ENCODE results near the gene PTPA.
"Not testable (repeated sequence)": the region's sequence is repeated elsewhere in the genome, so short reads cannot be mapped to it uniquely, and the experiment has no call there.

PTPA gene

DNA sequence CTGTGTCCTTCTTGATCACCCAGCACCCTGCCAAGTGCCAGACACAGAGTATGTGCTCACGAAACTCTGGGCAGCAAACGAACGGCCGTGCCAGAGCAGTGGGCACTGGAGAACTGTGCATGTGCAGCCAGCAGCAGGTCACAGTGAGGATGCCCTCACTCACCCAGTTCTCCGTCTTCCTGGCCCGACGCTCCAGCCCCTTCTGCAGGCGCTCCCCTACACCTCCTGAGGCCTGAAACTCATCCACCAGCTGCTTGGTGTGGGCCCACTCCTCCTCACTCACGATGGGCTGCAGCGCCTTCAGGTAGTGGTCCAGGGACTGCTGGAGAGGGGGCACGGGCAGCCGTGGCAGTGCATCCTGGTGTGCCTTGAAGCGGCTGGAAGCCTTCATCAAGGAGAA, 3.6 kb upstream of the PTPA start:
- DNase-seq (ENCODE audit: low read depth, low spot score), result no peak
- no peak overlapping the region for H3K4me3 ChIP-seq (ENCODE audit: low read length)

GRCh38 chr9:129108083-129108804, 3.0 kb upstream of the PTPA start:
- no peak overlapping the region for H3K4me3 ChIP-seq (ENCODE audit: low read length)
- DNase-seq (ENCODE audit: low read depth, low spot score), result no peak

DNA sequence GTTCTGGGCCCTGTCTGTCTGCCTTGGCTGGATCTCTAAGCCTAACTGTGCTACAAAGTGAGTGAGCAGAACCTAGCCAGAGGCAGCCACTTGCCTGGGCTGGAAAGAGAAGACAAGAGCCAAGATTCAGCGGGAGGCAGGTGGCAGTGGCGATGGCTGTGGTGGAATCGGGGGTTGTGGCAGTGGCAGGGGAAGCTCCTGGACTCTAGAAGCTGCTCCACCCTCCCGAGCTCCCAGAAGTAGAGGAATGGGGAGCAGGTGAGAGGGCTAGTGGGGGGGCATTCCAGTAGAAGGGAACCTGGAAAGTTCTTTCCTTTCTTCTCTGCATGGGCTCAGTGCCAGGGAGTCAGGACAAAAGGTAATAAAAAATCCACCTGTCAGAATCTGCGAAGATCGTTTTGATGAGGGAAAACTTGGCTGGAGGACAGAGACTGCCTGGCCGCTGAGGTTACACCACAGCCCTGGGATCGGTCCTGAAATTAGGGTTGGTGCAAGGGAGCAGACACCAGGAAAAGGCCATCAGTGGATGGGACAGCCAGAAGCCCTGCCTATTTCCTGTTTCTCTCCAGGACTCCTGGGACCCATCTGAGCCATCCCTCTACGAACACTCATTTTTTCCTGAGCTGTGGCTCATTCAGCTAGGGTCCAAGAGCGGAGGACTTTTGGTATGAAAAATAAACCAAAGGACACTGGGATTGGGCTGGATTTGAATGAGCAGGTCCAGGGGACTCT, 2.2 kb upstream of the PTPA start:
- H3K4me3 ChIP-seq (ENCODE audit: low read length), result no peak overlapping the region
- no peak for DNase-seq (ENCODE audit: low read depth, low spot score)

DNA sequence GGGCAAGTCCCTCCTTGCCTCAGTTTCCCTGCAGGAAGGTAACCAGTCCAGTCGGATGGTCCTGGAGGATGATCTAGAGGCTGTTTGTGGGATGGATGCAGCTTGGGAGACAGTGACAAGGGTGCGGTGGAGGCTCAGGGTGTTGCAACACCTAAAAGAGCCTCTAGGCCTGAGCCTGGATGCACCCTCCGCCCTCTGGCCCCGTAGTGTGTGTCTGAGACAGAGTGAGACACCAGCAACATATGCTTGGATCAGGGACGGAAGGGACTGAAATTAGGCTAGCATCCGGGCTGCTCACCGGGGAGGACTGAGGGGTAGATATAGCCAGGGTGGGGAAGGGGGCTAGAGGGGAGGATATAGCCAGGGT, 1.7 kb upstream of the PTPA start:
- DNase-seq (ENCODE audit: low read depth, low spot score), result peak; percentile 15
- no peak overlapping the region for H3K4me3 ChIP-seq (ENCODE audit: low read length)

DNA sequence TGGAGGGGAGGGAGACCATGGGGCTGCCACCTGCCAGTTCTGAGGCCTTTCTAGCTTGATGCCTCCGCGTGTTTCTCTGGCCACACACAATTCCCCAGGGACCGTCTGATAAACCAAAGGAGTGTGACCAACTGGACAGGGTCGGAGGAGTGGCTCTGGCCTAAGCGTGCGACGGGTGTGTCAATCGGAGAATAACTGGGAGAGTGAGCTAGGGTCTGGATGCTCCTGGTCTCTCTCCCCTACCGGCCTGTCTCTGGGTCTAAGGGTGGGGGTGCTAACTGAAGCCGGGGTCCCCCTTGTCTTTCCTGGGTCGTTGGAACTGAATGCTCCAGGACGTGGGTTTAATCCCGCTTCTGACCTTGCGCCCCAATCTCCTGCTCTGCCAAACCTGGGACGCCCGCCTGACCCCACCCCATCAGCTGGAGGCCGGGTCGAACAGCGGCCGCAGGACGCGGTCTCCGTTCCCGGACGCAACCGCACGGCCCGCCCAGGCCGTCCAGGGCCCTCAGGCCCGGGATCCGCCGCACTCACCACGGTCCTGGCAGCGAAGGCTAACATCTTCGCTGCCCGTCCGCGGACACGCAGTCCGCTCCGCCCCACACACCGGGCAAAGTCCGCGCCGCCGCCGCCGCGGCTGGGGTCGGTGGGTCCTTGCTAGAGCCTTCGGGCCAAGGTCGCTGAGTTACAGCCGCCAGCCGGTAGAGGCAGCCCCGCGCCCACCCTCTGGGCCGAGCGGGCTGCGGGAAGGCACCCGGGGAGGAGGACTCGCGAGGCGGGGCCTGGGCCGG, 1.1 kb upstream of the PTPA start:
- H3K4me3 ChIP-seq (ENCODE audit: low read length), result peak overlapping the region; percentile 46
- no peak for DNase-seq (ENCODE audit: low read depth, low spot score)

DNA sequence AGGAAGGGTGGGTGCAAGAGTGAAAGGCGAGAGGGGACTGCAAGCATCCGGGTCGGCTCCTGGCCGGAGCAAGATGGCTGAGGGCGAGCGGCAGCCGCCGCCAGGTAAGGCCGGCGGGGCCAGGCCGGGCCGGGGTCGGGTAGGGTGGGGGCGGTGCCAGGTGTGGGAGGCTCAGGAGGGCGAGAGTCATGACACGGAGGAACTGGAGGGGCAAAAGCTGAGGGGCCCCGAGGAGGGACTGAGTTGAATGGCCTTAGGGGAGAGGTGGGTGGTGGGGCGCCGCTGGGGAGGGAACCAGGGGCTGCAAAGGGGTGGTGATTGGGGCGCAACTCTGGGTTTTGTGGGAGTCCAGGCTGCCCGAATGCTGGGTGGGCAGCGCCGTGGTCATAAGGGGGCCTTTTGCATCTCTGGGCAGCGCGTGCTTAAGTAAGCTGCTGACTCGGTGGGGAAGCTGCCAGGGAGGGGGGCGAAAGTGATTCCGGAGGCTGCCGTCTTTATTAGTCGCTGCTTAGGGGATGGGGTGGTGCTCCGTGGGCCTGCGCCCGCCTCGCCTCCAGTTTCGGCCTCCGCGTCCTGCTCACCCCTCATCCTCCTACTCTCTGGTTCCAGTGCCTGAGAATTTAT, 425 bp downstream of the PTPA start:
- H3K4me3 ChIP-seq (ENCODE audit: low read length), result peak overlapping the region; percentile 85
- DNase-seq (ENCODE audit: low read depth, low spot score), result peak; percentile 19

DNA sequence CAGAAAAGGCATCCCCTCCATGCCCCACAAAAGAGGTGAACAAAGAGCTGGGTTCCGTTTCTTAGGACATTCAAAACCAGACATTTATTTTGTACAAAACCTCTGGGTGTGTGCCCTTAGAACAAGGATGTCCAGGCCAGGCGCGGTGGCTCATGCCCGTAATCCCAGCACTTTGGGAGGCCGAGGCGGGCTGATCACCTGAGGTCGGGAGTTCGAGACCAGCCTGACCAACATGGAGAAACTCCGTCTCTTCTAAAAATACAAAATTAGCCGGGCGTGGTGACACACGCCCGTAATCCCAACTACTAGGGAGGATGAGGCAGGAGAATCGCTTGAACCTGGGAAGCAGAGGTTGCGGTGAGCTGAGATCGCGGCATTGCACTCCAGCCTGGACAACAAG, 1.3 kb downstream of the PTPA start:
- not testable (repeated sequence) for DNase-seq (ENCODE audit: low read depth, low spot score)
- H3K4me3 ChIP-seq (ENCODE audit: low read length), result peak overlapping the region; percentile 85

DNA sequence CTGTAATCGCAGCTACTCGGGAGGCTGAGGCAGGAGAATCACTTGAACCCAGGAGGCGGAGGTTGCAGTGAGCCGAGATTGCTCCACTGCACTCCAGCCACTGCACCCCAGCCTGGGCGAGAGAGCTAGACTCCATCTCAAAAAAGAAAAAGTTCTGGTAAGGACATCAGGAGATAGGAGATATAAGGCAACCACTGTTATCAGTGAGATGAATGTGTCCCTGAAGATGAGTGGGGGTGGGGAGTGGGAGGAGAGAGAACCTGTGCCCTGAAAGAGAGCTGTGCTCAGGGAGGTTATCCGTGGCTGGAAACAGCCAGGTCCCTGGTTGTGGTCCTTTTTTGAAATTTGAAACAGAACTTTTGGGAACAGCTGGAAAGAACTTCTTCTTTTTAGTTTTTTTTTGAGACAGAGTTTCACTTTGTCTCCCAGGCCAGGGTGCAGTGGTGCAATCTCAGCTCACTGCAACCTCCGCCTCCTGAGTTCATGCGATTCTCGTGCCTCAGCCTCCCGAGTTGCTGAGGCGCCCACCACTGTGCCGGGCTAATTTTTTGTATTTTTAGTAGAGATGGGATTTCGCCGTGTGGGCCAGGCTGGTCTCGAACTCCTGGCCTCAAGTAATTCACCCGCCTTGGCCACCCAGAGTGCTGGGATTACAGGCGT, 2.6 kb downstream of the PTPA start:
- H3K4me3 ChIP-seq (ENCODE audit: low read length), result no peak overlapping the region
- no peak for DNase-seq (ENCODE audit: low read depth, low spot score)

- no peak for DNase-seq (ENCODE audit: low read depth, low spot score)
- H3K4me3 ChIP-seq (ENCODE audit: low read length), result no peak overlapping the region
Observed at GRCh38 chr9:129118799-129119198, 7.6 kb downstream of the PTPA start.

- H3K4me3 ChIP-seq (ENCODE audit: low read length), result no peak overlapping the region
- DNase-seq (ENCODE audit: low read depth, low spot score), result no peak
Observed at GRCh38 chr9:129121483-129121882, 10.3 kb downstream of the PTPA start.

GRCh38 chr9:129122133-129122532, 10.9 kb downstream of the PTPA start:
- no peak for DNase-seq (ENCODE audit: low read depth, low spot score)
- no peak overlapping the region for H3K4me3 ChIP-seq (ENCODE audit: low read length)

DNA sequence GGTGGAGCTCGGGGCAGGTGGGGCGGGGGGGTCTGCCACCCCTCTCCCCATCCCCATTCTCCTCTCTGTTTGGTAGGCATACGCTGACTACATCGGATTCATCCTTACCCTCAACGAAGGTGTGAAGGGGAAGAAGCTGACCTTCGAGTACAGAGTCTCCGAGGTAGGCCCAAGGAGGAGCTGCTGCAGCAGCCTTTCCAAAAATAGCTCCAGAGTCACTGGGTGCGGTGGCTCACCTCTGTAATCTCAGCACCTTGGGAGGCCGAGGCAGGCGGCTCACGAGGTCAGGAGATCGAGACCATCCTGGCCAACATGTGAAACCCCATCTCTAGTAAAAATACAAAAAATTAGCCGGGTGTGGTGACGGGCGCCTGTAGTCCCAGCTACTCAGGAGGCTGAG, 11.8 kb downstream of the PTPA start:
- H3K4me3 ChIP-seq (ENCODE audit: low read length); DNase-seq (ENCODE audit: low read depth, low spot score): not testable (repeated sequence)

DNA sequence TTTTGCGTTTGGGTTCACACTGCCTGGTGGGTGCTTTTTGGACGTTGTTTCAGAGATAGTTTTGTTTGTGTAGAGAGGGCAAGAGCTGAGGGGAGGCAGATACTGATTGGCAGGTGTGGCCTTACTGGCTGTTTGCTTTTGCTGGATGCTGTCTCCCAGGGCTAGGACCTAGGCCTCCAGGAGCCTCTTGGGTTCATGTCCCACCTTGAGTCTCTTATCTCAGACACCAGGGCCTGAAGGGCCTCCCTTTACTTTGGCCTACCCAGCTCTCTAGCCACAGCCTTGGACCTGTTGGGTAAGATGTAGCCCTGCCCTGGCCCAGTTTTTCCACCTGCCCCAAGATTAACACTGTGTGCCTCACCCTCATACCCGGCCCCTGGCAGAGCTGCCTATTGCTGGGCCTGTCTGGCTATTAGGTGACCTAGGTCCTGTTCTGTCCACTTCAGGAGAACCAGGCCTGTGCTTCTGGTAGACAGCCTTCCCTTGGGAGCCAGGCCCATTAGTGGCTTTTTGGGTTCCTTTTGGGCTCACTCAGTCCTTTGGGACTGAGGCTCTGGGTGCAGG, 13.4 kb downstream of the PTPA start:
- DNase-seq (ENCODE audit: low read depth, low spot score), result no peak
- no peak overlapping the region for H3K4me3 ChIP-seq (ENCODE audit: low read length)

GRCh38 chr9:129125478-129125877, 14.3 kb downstream of the PTPA start:
- no peak overlapping the region for H3K4me3 ChIP-seq (ENCODE audit: low read length)
- DNase-seq (ENCODE audit: low read depth, low spot score), result no peak

GRCh38 chr9:129126749-129127618, 15.8 kb downstream of the PTPA start:
- no peak for DNase-seq (ENCODE audit: low read depth, low spot score)
- H3K4me3 ChIP-seq (ENCODE audit: low read length), result no peak overlapping the region

DNA sequence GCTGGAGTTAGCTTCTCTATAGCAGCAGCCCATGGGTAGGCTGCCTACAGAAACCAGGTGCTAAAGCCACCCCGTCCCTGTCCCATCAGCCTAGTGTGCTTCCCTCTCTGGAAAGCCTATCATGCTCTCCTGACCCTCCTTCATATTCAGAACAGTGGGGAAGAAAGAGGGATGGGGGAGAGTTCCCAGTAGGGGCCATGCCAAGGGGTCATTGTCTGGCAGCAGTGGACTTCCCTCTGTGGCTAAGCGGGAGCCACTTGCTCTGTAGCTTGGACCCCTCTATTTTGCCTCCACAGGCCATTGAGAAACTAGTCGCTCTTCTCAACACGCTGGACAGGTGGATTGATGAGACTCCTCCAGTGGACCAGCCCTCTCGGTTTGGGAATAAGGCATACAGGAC, 17.5 kb downstream of the PTPA start:
- no peak for DNase-seq (ENCODE audit: low read depth, low spot score)
- no peak overlapping the region for H3K4me3 ChIP-seq (ENCODE audit: low read length)

DNA sequence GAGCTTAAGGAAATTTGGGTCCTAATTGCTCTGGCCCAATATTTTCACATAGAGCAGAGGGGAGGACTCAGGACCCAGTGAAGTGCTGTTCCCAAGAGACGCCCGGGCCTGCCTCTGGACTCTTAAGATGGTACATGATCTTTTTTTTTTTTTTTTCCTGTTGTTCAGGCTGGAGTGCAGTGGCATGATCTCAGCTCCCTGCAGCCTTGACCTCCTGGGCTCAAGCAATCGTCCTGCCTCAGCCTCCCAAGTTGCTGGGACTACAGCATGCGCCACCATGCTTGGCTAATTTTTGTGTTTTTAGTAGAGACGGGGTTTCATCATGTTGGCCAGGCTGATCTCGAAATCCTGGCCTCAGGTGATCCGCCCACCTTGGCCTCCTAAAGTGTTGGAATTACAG, 19.1 kb downstream of the PTPA start:
- DNase-seq (ENCODE audit: low read depth, low spot score); H3K4me3 ChIP-seq (ENCODE audit: low read length): not testable (repeated sequence)

GRCh38 chr9:129130791-129131190, 19.6 kb downstream of the PTPA start:
- DNase-seq (ENCODE audit: low read depth, low spot score), result no peak
- no peak overlapping the region for H3K4me3 ChIP-seq (ENCODE audit: low read length)

Measured in Jurkat, Clone E6-1 (cell line).